ENCODE results near the gene CCL26. TPM values are rescaled to one million over a fixed set of nuclear protein-coding genes. Genes with fewer than 3 reads are reported as not detected.

The CCL26 gene
- total and polyA plus RNA-seq, 2 experiments from 2014 or later, result 3.0 to 18.4 TPM

DNA sequence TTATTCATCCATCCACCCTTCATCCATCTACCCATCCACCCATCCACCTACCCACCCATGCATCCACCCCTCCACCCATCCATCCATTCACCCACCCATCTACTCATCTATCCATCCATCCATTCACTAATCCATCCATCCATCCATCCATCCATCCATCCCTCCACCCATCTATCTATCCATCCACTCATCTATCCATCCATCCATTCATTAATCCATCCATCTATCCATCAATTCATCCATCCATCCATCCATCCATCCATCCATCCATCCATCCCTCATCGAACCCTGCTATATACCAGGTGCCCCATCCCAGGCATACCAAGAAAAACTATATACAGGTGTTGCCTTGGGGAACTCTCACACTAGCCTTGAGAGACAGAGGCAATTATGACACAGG lies 48.7 kb upstream of the CCL26 start:
- peaks cover 7% of the 10 kb centered on the region for H3K27me3 Mint-ChIP-seq (ENCODE audit: insufficient read depth, low read depth, poor library complexity)
- H3K4me3 Mint-ChIP-seq, result no peak overlapping the region
- no peaks in the 10 kb centered on the region for H3K27me3 ChIP-seq (ENCODE audit: insufficient read depth)
- no peak overlapping the region for H2AFZ ChIP-seq
- DNase-seq (ENCODE audit: low spot score) (no peak), ATAC-seq (no peak)
- H3K4me1 Mint-ChIP-seq, result no peaks in the 10 kb centered on the region
- H3K79me2 ChIP-seq (replicated peaks; ENCODE audit: insufficient read depth), result no peaks in the 10 kb centered on the region
- H3F3A ChIP-seq (replicated peaks; ENCODE audit: low read depth), result no peaks in the 10 kb centered on the region
- H3K4me1 ChIP-seq (ENCODE audit: insufficient read depth), result no peaks in the 10 kb centered on the region
- H3K9me3 Mint-ChIP-seq, result peaks cover 9% of the 10 kb centered on the region
- no peaks in the 10 kb centered on the region for H3K36me3 ChIP-seq (ENCODE audit: insufficient read depth)
- TF ChIP-seq STAT1 (IDR thresholded peaks at IDR 0.05; ENCODE audit: unreplicated experiment) (no peak), ZNF331 (CRISPR knock-in tag; IDR thresholded peaks at IDR 0.05; ENCODE audit: low read depth) (no peak), EZH2 (IDR thresholded peaks at IDR 0.05; ENCODE audit: low read depth, unreplicated experiment) (no peak), ZNF114 (CRISPR knock-in tag; IDR thresholded peaks at IDR 0.05) (no peak), CTCF (conservative IDR thresholded peaks at IDR 0.05; ENCODE audit: low read depth in 2 of 2) (no peak), REST (IDR thresholded peaks at IDR 0.05; ENCODE audit: unreplicated experiment) (no peak), ETS1 (IDR thresholded peaks at IDR 0.05) (no peak), CREB1 (CRISPR knock-in tag; IDR thresholded peaks at IDR 0.05; ENCODE audit: low read depth) (no peak), NANOG (IDR thresholded peaks at IDR 0.05; ENCODE audit: borderline replicate concordance) (no peak), POLR2AphosphoS5 (IDR thresholded peaks at IDR 0.05; ENCODE audit: low read depth) (no peak), EZH2phosphoT487 (IDR thresholded peaks at IDR 0.05; ENCODE audit: unreplicated experiment) (no peak), JUNB (IDR thresholded peaks at IDR 0.05; ENCODE audit: unreplicated experiment) (no peak)
- TF ChIP-seq, protein P1, sequence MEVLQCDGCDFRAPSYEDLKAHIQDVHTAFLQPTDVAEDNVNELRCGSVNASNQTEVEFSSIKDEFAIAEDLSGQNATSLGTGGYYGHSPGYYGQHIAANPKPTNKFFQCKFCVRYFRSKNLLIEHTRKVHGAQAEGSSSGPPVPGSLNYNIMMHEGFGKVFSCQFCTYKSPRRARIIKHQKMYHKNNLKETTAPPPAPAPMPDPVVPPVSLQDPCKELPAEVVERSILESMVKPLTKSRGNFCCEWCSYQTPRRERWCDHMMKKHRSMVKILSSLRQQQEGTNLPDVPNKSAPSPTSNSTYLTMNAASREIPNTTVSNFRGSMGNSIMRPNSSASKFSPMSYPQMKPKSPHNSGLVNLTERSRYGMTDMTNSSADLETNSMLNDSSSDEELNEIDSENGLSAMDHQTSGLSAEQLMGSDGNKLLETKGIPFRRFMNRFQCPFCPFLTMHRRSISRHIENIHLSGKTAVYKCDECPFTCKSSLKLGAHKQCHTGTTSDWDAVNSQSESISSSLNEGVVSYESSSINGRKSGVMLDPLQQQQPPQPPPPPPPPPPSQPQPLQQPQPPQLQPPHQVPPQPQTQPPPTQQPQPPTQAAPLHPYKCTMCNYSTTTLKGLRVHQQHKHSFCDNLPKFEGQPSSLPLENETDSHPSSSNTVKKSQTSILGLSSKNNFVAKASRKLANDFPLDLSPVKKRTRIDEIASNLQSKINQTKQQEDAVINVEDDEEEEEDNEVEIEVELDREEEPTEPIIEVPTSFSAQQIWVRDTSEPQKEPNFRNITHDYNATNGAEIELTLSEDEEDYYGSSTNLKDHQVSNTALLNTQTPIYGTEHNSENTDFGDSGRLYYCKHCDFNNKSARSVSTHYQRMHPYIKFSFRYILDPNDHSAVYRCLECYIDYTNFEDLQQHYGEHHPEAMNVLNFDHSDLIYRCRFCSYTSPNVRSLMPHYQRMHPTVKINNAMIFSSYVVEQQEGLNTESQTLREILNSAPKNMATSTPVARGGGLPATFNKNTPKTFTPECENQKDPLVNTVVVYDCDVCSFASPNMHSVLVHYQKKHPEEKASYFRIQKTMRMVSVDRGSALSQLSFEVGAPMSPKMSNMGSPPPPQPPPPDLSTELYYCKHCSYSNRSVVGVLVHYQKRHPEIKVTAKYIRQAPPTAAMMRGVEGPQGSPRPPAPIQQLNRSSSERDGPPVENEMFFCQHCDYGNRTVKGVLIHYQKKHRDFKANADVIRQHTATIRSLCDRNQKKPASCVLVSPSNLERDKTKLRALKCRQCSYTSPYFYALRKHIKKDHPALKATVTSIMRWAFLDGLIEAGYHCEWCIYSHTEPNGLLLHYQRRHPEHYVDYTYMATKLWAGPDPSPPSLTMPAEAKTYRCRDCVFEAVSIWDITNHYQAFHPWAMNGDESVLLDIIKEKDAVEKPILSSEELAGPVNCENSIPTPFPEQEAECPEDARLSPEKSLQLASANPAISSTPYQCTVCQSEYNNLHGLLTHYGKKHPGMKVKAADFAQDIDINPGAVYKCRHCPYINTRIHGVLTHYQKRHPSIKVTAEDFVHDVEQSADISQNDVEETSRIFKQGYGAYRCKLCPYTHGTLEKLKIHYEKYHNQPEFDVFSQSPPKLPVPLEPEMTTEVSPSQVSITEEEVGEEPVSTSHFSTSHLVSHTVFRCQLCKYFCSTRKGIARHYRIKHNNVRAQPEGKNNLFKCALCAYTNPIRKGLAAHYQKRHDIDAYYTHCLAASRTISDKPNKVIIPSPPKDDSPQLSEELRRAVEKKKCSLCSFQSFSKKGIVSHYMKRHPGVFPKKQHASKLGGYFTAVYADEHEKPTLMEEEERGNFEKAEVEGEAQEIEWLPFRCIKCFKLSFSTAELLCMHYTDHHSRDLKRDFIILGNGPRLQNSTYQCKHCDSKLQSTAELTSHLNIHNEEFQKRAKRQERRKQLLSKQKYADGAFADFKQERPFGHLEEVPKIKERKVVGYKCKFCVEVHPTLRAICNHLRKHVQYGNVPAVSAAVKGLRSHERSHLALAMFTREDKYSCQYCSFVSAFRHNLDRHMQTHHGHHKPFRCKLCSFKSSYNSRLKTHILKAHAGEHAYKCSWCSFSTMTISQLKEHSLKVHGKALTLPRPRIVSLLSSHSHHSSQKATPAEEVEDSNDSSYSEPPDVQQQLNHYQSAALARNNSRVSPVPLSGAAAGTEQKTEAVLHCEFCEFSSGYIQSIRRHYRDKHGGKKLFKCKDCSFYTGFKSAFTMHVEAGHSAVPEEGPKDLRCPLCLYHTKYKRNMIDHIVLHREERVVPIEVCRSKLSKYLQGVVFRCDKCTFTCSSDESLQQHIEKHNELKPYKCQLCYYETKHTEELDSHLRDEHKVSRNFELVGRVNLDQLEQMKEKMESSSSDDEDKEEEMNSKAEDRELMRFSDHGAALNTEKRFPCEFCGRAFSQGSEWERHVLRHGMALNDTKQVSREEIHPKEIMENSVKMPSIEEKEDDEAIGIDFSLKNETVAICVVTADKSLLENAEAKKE (CRISPR knock-in tag; IDR thresholded peaks at IDR 0.05), result no peak
- no peak overlapping the region for H3K4me2 ChIP-seq
- H3K27ac ChIP-seq (ENCODE audit: low read depth), result no peak overlapping the region
- H4K20me1 ChIP-seq (replicated peaks; ENCODE audit: insufficient read depth), result no peaks in the 10 kb centered on the region
- H3K36me3 Mint-ChIP-seq (ENCODE audit: low read depth), result no peaks in the 10 kb centered on the region
- H3K9me2 ChIP-seq (ENCODE audit: insufficient read depth), result peaks cover 8% of the 10 kb centered on the region; the same call in 1 of the 2 replicates
- H3K27ac Mint-ChIP-seq, result no peak overlapping the region
- H3K4me3 ChIP-seq, result no peak overlapping the region

All from GM23338 (cell line).